ENCODE data around the gene ZC3H7B. TPM values are rescaled to one million over a fixed set of nuclear protein-coding genes. Genes with fewer than 3 reads are reported as not detected.

Gene ZC3H7B
- total RNA-seq, 1 experiment from 2014 or later = 18.1 TPM

GRCh38 chr22:41357191-41357590 lies 55.9 kb downstream of the ZC3H7B start:
- H3K27ac ChIP-seq (ENCODE audit: low read length) = no peak overlapping the region
- no peaks in the 10 kb centered on the region for H3K36me3 ChIP-seq (ENCODE audit: insufficient read depth, low read length)
- no peak overlapping the region for H3K9ac ChIP-seq (ENCODE audit: low read length)
- H2AFZ ChIP-seq (ENCODE audit: low read length) = no peak overlapping the region
- no peaks in the 10 kb centered on the region for H3K27me3 ChIP-seq (ENCODE audit: low read length)
- H3K4me2 ChIP-seq (ENCODE audit: low read depth, low read length, poor library complexity, severe bottlenecking) = no peak overlapping the region
- H3K4me1 ChIP-seq (ENCODE audit: low read length) = no peaks in the 10 kb centered on the region
- H3K79me2 ChIP-seq (ENCODE audit: low read length) = no peaks in the 10 kb centered on the region
- H3K9me2 ChIP-seq (replicated peaks; ENCODE audit: insufficient read depth, low read length) = no peaks in the 10 kb centered on the region
- no peak overlapping the region for H3K4me3 ChIP-seq (ENCODE audit: low read length)
- no peak for DNase-seq
- H4K20me1 ChIP-seq (ENCODE audit: insufficient read depth, low read depth, low read length) = no peaks in the 10 kb centered on the region; the same call in 1 of the 2 replicates
- no peaks in the 10 kb centered on the region for H3K9me3 ChIP-seq (ENCODE audit: low read length)

DNA sequence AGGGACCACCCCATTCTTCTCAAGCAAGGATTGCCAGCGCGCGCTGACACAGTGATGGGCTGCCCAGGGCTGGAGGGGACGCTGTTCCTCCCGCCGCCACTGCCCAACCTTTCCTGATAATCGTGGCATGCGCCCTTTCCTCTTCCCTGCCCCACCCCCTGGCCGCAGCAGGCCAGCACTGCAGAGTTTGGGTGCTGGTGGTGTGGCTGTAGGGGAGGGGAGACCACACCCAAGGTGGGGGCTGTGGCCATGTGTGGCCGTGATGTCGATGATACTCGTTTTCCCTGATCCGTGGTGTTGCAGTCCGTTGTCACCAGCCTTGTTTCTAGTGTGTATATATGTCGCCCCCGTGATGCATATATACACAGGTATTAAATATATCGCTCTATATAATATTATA lies 57.6 kb downstream of the ZC3H7B start:
- no peaks in the 10 kb centered on the region; the same call in 1 of the 2 replicates for H4K20me1 ChIP-seq (ENCODE audit: insufficient read depth, low read depth, low read length)
- H3K9ac ChIP-seq (ENCODE audit: low read length) = no peak overlapping the region

GRCh38 chr22:41359376-41359775 lies 58.1 kb downstream of the ZC3H7B start:
- H3K36me3 ChIP-seq (ENCODE audit: insufficient read depth, low read length) = no peaks in the 10 kb centered on the region
- H3K9me3 ChIP-seq (ENCODE audit: low read length) = no peaks in the 10 kb centered on the region
- no peak for DNase-seq
- H3K4me1 ChIP-seq (ENCODE audit: low read length) = no peaks in the 10 kb centered on the region
- H4K20me1 ChIP-seq (ENCODE audit: insufficient read depth, low read depth, low read length) = no peaks in the 10 kb centered on the region; the same call in 1 of the 2 replicates
- H3K27me3 ChIP-seq (ENCODE audit: low read length) = no peaks in the 10 kb centered on the region
- H3K9me2 ChIP-seq (replicated peaks; ENCODE audit: insufficient read depth, low read length) = no peaks in the 10 kb centered on the region
- no peak overlapping the region for H3K4me3 ChIP-seq (ENCODE audit: low read length)
- no peak overlapping the region for H3K27ac ChIP-seq (ENCODE audit: low read length)
- no peak overlapping the region for H2AFZ ChIP-seq (ENCODE audit: low read length)
- H3K9ac ChIP-seq (ENCODE audit: low read length) = no peak overlapping the region
- H3K4me2 ChIP-seq (ENCODE audit: low read depth, low read length, poor library complexity, severe bottlenecking) = no peak overlapping the region
- no peaks in the 10 kb centered on the region for H3K79me2 ChIP-seq (ENCODE audit: low read length)

More for the DNA sequence above, 57.6 kb downstream of the ZC3H7B start:
- Histone ChIP-seq H2AFZ (ENCODE audit: low read length) (no peak overlapping the region), H3K4me1 (ENCODE audit: low read length) (no peaks in the 10 kb centered on the region), H3K4me2 (ENCODE audit: low read depth, low read length, poor library complexity, severe bottlenecking) (no peak overlapping the region), H3K9me2 (replicated peaks; ENCODE audit: insufficient read depth, low read length) (no peaks in the 10 kb centered on the region), H3K27ac (ENCODE audit: low read length) (no peak overlapping the region), H3K79me2 (ENCODE audit: low read length) (no peaks in the 10 kb centered on the region), H3K9me3 (ENCODE audit: low read length) (no peaks in the 10 kb centered on the region), H3K36me3 (ENCODE audit: insufficient read depth, low read length) (no peaks in the 10 kb centered on the region), H3K27me3 (ENCODE audit: low read length) (no peaks in the 10 kb centered on the region), H3K4me3 (ENCODE audit: low read length) (no peak overlapping the region)
- DNase-seq = no peak

- Histone ChIP-seq H3K9me2 (replicated peaks; ENCODE audit: insufficient read depth, low read length) (no peaks in the 10 kb centered on the region), H2AFZ (ENCODE audit: low read length) (no peak overlapping the region), H3K9ac (ENCODE audit: low read length) (no peak overlapping the region), H3K9me3 (ENCODE audit: low read length) (no peaks in the 10 kb centered on the region), H3K4me3 (ENCODE audit: low read length) (no peak overlapping the region), H3K27me3 (ENCODE audit: low read length) (no peaks in the 10 kb centered on the region), H3K36me3 (ENCODE audit: insufficient read depth, low read length) (no peaks in the 10 kb centered on the region), H3K27ac (ENCODE audit: low read length) (no peak overlapping the region), H3K4me1 (ENCODE audit: low read length) (no peaks in the 10 kb centered on the region), H3K4me2 (ENCODE audit: low read depth, low read length, poor library complexity, severe bottlenecking) (no peak overlapping the region), H3K79me2 (ENCODE audit: low read length) (no peaks in the 10 kb centered on the region), H4K20me1 (ENCODE audit: insufficient read depth, low read depth, low read length) (no peaks in the 10 kb centered on the region; the same call in 1 of the 2 replicates)
- DNase-seq = no peak
Observed at GRCh38 chr22:41360126-41360525, 58.8 kb downstream of the ZC3H7B start.

GRCh38 chr22:41361716-41362310 lies 60.5 kb downstream of the ZC3H7B start:
- H3K4me1 ChIP-seq (ENCODE audit: low read length) = no peaks in the 10 kb centered on the region
- H3K36me3 ChIP-seq (ENCODE audit: insufficient read depth, low read length) = no peaks in the 10 kb centered on the region
- no peaks in the 10 kb centered on the region for H3K9me2 ChIP-seq (replicated peaks; ENCODE audit: insufficient read depth, low read length)
- H2AFZ ChIP-seq (ENCODE audit: low read length) = no peak overlapping the region
- no peaks in the 10 kb centered on the region for H3K27me3 ChIP-seq (ENCODE audit: low read length)
- no peaks in the 10 kb centered on the region; the same call in 1 of the 2 replicates for H4K20me1 ChIP-seq (ENCODE audit: insufficient read depth, low read depth, low read length)
- no peak overlapping the region for H3K4me2 ChIP-seq (ENCODE audit: low read depth, low read length, poor library complexity, severe bottlenecking)
- no peaks in the 10 kb centered on the region for H3K9me3 ChIP-seq (ENCODE audit: low read length)
- H3K27ac ChIP-seq (ENCODE audit: low read length) = no peak overlapping the region
- DNase-seq = no peak
- H3K9ac ChIP-seq (ENCODE audit: low read length) = no peak overlapping the region
- no peak overlapping the region for H3K4me3 ChIP-seq (ENCODE audit: low read length)
- no peaks in the 10 kb centered on the region for H3K79me2 ChIP-seq (ENCODE audit: low read length)

DNA sequence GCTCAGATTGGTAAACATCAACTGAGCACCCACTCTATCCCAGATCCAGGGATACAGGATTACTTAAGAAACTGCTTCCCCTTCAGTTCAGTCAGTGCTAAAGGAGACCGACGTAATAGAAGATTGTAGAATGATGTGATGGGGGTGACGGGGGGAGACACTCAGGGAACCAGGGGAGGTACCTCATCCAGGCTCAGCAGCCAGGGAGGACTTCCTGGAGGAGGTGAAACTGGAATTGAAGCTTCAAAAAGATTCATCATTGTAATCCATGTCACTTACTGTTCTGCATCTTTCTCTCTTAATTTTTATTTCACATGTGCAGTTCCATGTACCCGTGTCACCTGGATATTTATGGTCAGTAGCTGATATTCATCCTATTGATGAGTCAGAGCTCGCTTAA lies 61.3 kb downstream of the ZC3H7B start:
- Histone ChIP-seq H3K9ac (ENCODE audit: low read length) (no peak overlapping the region), H3K27ac (ENCODE audit: low read length) (no peak overlapping the region), H3K36me3 (ENCODE audit: insufficient read depth, low read length) (no peaks in the 10 kb centered on the region), H3K4me3 (ENCODE audit: low read length) (no peak overlapping the region), H4K20me1 (ENCODE audit: insufficient read depth, low read depth, low read length) (no peaks in the 10 kb centered on the region; the same call in 1 of the 2 replicates), H3K79me2 (ENCODE audit: low read length) (no peaks in the 10 kb centered on the region), H3K27me3 (ENCODE audit: low read length) (no peaks in the 10 kb centered on the region), H3K4me2 (ENCODE audit: low read depth, low read length, poor library complexity, severe bottlenecking) (no peak overlapping the region), H3K4me1 (ENCODE audit: low read length) (no peaks in the 10 kb centered on the region), H2AFZ (ENCODE audit: low read length) (no peak overlapping the region), H3K9me3 (ENCODE audit: low read length) (no peaks in the 10 kb centered on the region), H3K9me2 (replicated peaks; ENCODE audit: insufficient read depth, low read length) (no peaks in the 10 kb centered on the region)
- DNase-seq = no peak

DNA sequence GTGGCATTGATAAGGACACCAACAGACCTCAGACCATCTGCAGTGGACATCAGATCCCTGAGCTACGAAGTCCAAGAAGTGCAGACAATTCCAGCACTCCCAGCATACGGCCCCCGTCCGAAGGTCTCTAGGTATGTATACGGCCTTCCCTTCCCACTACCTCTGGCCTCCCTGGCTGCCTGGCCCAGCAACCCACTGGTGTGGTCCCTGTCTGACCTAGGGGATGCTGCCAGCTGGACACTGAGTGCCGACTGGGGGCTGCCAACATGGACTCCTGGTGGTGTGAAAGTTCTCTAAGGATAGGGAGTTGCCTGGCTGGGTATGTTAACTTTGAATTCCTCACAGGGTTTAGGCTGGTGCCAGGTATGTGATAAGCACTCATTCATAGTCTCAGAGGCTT lies 62.9 kb downstream of the ZC3H7B start:
- Histone ChIP-seq H3K27ac (ENCODE audit: low read length) (no peak overlapping the region), H3K27me3 (ENCODE audit: low read length) (no peaks in the 10 kb centered on the region), H4K20me1 (ENCODE audit: insufficient read depth, low read depth, low read length) (no peaks in the 10 kb centered on the region), H3K4me1 (ENCODE audit: low read length) (no peaks in the 10 kb centered on the region), H3K9ac (ENCODE audit: low read length) (no peak overlapping the region), H2AFZ (ENCODE audit: low read length) (no peak overlapping the region), H3K4me2 (ENCODE audit: low read depth, low read length, poor library complexity, severe bottlenecking) (no peak overlapping the region), H3K36me3 (ENCODE audit: insufficient read depth, low read length) (no peaks in the 10 kb centered on the region), H3K9me2 (replicated peaks; ENCODE audit: insufficient read depth, low read length) (no peaks in the 10 kb centered on the region), H3K79me2 (ENCODE audit: low read length) (no peaks in the 10 kb centered on the region), H3K9me3 (ENCODE audit: low read length) (no peaks in the 10 kb centered on the region), H3K4me3 (ENCODE audit: low read length) (no peak overlapping the region)
- DNase-seq = no peak

- H3K27me3 ChIP-seq (ENCODE audit: low read length) = no peaks in the 10 kb centered on the region
- H4K20me1 ChIP-seq (ENCODE audit: insufficient read depth, low read depth, low read length) = no peaks in the 10 kb centered on the region
- H3K9ac ChIP-seq (ENCODE audit: low read length) = no peak overlapping the region
- H3K9me3 ChIP-seq (ENCODE audit: low read length) = no peaks in the 10 kb centered on the region
- H3K9me2 ChIP-seq (replicated peaks; ENCODE audit: insufficient read depth, low read length) = no peaks in the 10 kb centered on the region
- H3K36me3 ChIP-seq (ENCODE audit: insufficient read depth, low read length) = no peaks in the 10 kb centered on the region
- no peak overlapping the region for H3K4me3 ChIP-seq (ENCODE audit: low read length)
- H2AFZ ChIP-seq (ENCODE audit: low read length) = no peak overlapping the region
- H3K4me1 ChIP-seq (ENCODE audit: low read length) = no peaks in the 10 kb centered on the region
- DNase-seq = no peak
- no peaks in the 10 kb centered on the region for H3K79me2 ChIP-seq (ENCODE audit: low read length)
- H3K4me2 ChIP-seq (ENCODE audit: low read depth, low read length, poor library complexity, severe bottlenecking) = no peak overlapping the region
- no peak overlapping the region for H3K27ac ChIP-seq (ENCODE audit: low read length)
Observed at GRCh38 chr22:41364955-41365354, 63.6 kb downstream of the ZC3H7B start.
